ENCODE measurements around the gene ASRGL1.

Gene ASRGL1

DNA sequence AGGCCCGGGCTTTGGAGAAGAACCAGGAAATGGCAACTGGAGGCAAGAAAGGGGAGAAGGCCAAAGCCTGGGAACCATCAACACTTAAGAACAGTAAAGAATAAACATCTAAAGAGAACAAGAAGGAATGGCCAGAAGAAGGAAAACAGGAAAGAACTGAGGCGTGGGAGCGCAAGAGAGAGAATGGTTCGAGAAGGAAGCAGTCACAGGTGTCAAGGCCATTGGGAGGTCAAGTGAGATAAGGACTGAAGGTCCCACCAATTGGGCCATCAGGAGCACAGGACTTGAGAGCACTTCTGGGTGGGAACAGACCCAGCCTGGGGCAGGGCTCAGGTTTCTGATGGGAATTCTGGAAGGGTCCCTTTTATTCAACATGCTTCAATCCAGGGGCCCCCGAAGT is 80.9 kb downstream of the ASRGL1 start:
- no peak overlapping the region for H3K27ac ChIP-seq
- H3K9me3 ChIP-seq: no peaks in the 10 kb centered on the region
- no peaks in the 10 kb centered on the region for H3K4me1 ChIP-seq
- no peak overlapping the region for H3K4me2 ChIP-seq
- no peaks in the 10 kb centered on the region for H4K20me1 ChIP-seq
- H3K36me3 ChIP-seq: no peaks in the 10 kb centered on the region
- no peak overlapping the region for H3K9ac ChIP-seq
- H3K4me3 ChIP-seq: no peak overlapping the region
- no peak for TF ChIP-seq Cebpa-rat (IDR thresholded peaks at IDR 0.05)
- H3K27me3 ChIP-seq: no peaks in the 10 kb centered on the region

DNA sequence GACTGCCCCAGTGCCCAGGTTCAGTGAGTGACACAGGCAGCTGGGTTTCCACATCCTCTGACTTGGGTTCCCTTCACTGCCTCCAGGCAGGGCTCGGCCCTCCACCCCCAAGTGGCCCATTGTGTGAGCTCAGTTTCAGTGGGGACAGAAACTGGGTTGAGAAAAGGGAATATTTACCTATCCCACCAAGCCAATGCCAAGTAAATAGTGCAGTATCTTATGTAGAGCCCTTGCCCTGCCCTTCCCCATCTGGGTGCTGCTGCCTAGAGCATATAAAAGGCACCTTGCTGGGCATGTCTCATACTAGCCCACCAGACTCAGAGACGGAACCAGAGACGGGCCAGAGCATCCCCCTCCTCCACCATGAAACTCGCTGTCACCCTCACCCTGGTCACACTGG is 81.5 kb downstream of the ASRGL1 start, which contains the start of gene SCGB1A1:
Gene SCGB1A1 (plus strand): TSS at position 301 of the 400 bp plus-strand sequence. CDS start 63 bp downstream, at position 364.
- no peaks in the 10 kb centered on the region for H4K20me1 ChIP-seq
- no peak within 1 kb of the TSS for H3K9ac ChIP-seq
- no peak within 1 kb of the TSS for H3K4me3 ChIP-seq
- TF ChIP-seq Cebpa-rat (IDR thresholded peaks at IDR 0.05): no peak
- no peaks in the 10 kb centered on the region for H3K36me3 ChIP-seq
- no peak within 1 kb of the TSS for H3K4me2 ChIP-seq
- no peaks in the 10 kb centered on the region for H3K9me3 ChIP-seq
- H3K27me3 ChIP-seq: no peaks in the 10 kb centered on the region
- H3K4me1 ChIP-seq: no peaks in the 10 kb centered on the region
- no peak within 1 kb of the TSS for H3K27ac ChIP-seq

DNA sequence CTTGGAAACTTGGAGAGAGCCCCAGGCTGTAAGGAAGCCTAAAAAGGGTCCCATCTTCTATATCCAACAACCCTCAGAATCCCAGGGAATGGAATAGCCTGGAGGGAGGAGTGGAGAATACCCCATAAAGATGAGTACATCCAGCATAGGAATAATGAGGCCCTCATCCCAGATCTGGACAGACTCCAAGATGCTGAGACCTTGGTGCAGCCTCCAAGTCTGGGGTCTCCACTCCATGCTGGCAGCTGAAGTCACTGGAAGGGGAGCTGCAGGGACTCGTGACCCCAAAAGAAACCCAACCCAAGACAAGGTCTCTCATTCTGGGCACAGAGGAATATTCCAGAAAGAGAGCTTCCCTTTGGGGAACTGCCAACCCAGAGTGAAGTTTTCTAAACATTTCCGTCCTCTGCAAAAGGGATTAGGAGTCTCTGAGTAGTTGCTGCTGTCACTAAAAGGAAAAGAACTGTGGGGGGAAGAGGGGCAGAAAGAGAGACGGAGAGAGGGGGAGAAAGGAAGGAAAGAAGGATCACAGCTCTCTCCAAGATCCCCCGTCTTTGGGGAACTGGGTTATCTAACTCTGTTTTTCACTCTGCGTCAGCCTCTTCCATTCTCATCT is 82.2 kb downstream of the ASRGL1 start:
- Histone ChIP-seq H3K27ac (no peak overlapping the region), H3K4me3 (no peak overlapping the region), H4K20me1 (no peaks in the 10 kb centered on the region), H3K9ac (no peak overlapping the region), H3K9me3 (no peaks in the 10 kb centered on the region), H3K4me2 (no peak overlapping the region), H3K27me3 (no peaks in the 10 kb centered on the region), H3K36me3 (no peaks in the 10 kb centered on the region), H3K4me1 (no peaks in the 10 kb centered on the region)
- TF ChIP-seq Cebpa-rat (IDR thresholded peaks at IDR 0.05): no peak

DNA sequence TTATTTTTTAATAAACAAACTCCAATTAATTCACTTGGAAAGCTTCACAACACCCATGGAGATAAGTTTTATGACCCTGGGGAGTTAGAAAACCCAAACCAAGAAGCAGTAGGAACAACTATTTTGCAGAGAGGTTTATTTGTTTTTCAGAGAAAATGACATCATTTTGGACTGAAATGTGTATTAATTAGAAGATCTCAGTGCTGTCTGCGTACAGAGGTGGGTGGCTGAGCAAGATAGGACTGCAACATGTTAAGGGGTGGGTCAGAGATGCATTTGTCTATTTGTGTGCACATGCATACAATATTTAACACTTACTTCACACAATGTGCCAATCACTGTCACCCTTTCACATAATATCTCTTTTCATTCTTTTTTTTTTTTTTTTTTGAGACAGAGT is 82.7 kb downstream of the ASRGL1 start:
- H3K9me3 ChIP-seq: no peaks in the 10 kb centered on the region
- H3K36me3 ChIP-seq: no peaks in the 10 kb centered on the region
- H3K27ac ChIP-seq: no peak overlapping the region
- TF ChIP-seq Cebpa-rat (IDR thresholded peaks at IDR 0.05): no peak
- H3K4me2 ChIP-seq: no peak overlapping the region
- H4K20me1 ChIP-seq: no peaks in the 10 kb centered on the region
- no peaks in the 10 kb centered on the region for H3K27me3 ChIP-seq
- no peak overlapping the region for H3K9ac ChIP-seq
- no peaks in the 10 kb centered on the region for H3K4me1 ChIP-seq
- H3K4me3 ChIP-seq: no peak overlapping the region

DNA sequence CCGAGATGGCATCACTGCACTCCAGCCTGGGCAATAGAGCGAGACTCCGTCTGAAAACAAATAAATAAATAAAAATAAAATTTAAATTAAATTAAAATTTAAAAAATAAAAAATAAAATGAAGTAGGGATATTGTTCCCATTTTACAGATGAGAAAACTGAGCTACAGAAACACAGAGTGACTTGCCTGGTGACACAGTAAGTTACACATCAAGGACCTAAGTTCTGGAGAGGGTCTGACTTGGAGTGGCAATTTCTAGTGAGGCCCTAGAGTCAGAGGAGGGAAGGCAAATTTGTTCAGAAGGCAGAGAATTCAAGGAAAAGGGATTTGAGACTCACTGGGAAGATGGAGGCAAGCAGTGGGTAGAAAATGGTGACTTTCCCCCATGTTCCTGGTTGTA is 83.6 kb downstream of the ASRGL1 start:
- Histone ChIP-seq H3K4me1 (no peaks in the 10 kb centered on the region), H3K9me3 (no peaks in the 10 kb centered on the region), H3K4me2 (no peak overlapping the region), H3K36me3 (no peaks in the 10 kb centered on the region), H3K27me3 (no peaks in the 10 kb centered on the region), H4K20me1 (no peaks in the 10 kb centered on the region), H3K27ac (no peak overlapping the region), H3K4me3 (no peak overlapping the region), H3K9ac (no peak overlapping the region)
- TF ChIP-seq Cebpa-rat (IDR thresholded peaks at IDR 0.05): no peak

DNA sequence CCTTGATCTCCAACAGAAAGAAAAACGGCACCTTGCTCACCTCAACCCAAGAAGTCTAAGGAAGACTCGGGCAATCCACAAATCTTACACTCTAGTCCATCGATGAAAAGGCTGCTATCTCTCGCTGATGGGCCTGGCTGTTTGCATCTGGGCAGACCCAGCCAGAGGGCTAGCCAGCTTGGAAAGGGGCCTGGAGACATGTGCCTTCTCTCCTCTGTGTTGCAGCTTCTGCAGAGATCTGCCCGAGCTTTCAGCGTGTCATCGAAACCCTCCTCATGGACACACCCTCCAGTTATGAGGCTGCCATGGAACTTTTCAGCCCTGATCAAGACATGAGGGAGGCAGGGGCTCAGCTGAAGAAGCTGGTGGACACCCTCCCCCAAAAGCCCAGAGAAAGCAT is 84.7 kb downstream of the ASRGL1 start:
- no peak overlapping the region for H3K9ac ChIP-seq
- no peak overlapping the region for H3K4me2 ChIP-seq
- H3K27me3 ChIP-seq: no peaks in the 10 kb centered on the region
- H3K4me1 ChIP-seq: peaks cover 8% of the 10 kb centered on the region
- no peaks in the 10 kb centered on the region for H4K20me1 ChIP-seq
- no peak overlapping the region for H3K27ac ChIP-seq
- no peaks in the 10 kb centered on the region for H3K36me3 ChIP-seq
- no peak for TF ChIP-seq Cebpa-rat (IDR thresholded peaks at IDR 0.05)
- H3K4me3 ChIP-seq: no peak overlapping the region
- H3K9me3 ChIP-seq: no peaks in the 10 kb centered on the region

DNA sequence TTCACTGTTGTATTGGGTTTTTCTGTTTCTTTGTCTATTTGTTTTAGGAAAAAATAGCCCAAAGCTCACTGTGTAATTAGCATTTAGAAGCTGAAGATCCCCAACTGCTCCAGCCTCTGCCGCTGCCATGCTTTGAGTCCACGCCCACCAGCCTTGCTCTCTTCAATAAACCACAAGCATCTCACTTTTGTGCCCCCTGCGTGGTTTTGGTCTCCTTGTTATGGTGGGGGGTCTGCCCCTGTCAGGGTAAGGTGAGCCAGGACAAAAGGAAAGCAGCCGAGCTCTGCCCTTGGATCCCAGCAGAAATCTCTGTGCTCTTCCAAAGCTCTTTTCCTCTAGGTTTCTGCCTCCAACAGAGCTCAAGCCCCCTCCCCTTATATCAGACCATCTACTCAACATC is 85.8 kb downstream of the ASRGL1 start:
- Histone ChIP-seq H3K4me3 (no peak overlapping the region), H3K9me3 (no peaks in the 10 kb centered on the region), H3K27ac (no peak overlapping the region), H4K20me1 (no peaks in the 10 kb centered on the region), H3K27me3 (no peaks in the 10 kb centered on the region), H3K9ac (no peak overlapping the region), H3K36me3 (no peaks in the 10 kb centered on the region), H3K4me2 (no peak overlapping the region), H3K4me1 (peaks cover 18% of the 10 kb centered on the region)
- TF ChIP-seq Cebpa-rat (IDR thresholded peaks at IDR 0.05): no peak

DNA sequence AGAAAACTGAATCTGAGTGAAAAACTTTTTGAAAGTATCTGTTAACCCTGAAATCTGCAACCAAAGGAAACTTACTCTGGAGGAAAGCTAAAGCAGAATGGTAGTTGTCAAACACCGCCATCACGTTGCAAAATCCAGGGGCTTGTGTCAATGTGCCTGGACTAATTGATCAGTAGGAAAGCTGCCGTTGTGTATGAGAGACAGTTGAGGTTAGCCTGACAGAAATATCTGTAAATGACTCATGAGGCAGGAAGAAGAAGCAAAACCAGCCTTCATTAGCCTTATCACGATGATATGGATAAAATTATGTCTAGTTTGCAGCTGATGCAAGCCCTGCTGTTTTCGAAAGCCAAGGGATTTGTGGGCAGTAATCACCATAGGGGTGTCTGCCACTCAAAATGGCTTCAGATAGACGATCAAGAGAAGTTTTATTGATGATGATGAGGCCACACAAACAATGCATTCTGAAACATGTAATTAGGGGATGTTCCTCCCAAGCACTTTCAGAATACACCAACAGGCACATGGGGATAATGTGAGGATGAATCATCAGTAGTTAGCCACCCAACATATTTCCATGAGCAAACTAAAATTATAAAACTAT is 90.5 kb downstream of the ASRGL1 start:
- H3K9ac ChIP-seq: no peak overlapping the region
- no peak overlapping the region for H3K4me3 ChIP-seq
- peak overlapping the region; percentile 9; the same call in 1 of the 2 replicates for H3K4me2 ChIP-seq
- H3K27ac ChIP-seq: no peak overlapping the region
- no peaks in the 10 kb centered on the region for H3K27me3 ChIP-seq
- TF ChIP-seq Cebpa-rat (IDR thresholded peaks at IDR 0.05): no peak
- no peaks in the 10 kb centered on the region for H3K36me3 ChIP-seq
- no peaks in the 10 kb centered on the region for H4K20me1 ChIP-seq
- no peaks in the 10 kb centered on the region for H3K9me3 ChIP-seq
- peaks cover 27% of the 10 kb centered on the region for H3K4me1 ChIP-seq

DNA sequence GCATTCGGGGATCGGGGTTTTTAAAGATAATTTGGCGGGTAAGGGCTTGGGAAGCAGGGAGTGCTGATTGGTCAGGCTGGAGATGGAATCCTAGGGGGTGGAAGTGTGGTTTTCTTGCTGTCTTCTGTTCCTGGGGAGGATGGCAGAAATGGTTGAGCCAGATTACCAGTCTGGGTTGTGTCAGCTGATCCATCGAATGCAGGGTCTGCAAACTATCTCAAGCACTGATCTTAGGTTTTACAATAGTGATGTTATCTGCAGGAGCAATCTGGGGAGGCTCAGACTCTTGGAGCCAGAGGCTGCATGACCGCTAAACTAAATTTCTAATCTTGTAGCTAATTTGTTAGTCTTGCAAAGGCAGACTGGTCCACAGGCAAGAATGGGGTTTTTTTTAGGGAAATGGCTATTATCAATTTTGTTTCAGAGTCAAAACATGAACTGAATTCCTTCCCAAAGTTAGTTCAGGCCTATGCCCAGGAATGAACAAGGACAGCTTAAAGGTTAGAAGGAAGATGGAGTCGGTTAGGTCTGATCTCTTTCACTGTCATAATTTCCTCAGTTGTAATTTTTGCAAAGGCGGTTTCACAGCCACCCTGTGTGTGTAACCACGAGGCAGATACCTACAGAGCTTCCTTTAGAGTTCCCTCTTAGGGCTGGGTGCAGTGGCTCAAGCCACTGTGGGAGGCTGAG is 91.8 kb downstream of the ASRGL1 start:
- no peak overlapping the region for H3K4me3 ChIP-seq
- H3K9me3 ChIP-seq: no peaks in the 10 kb centered on the region
- peaks cover 40% of the 10 kb centered on the region for H3K4me1 ChIP-seq
- no peak overlapping the region for H3K4me2 ChIP-seq
- no peak for TF ChIP-seq Cebpa-rat (IDR thresholded peaks at IDR 0.05)
- H3K27ac ChIP-seq: no peak overlapping the region
- H3K9ac ChIP-seq: no peak overlapping the region
- H3K27me3 ChIP-seq: no peaks in the 10 kb centered on the region
- no peaks in the 10 kb centered on the region for H3K36me3 ChIP-seq
- H4K20me1 ChIP-seq: no peaks in the 10 kb centered on the region

DNA sequence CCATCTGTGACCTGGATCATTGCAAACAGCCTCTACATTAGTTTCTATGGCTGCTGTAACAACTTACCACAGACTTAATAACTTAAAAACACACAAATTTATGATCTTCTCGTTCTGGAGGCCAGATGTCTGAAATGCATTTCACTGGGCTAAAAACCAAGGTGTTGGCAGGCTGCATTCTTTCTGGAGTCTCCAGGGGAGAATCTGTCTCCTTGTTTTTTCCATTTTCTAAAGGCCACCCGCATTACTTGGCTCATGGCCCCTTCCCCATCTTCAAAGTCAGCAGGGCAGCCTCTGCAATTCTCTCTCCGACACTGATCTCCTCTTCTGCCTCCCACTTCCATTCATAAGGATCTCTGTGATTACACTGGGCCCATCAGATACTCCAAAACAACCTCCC is 93.2 kb downstream of the ASRGL1 start:
- Histone ChIP-seq H3K9me3 (no peaks in the 10 kb centered on the region), H3K9ac (no peak overlapping the region), H3K4me3 (no peak overlapping the region), H4K20me1 (no peaks in the 10 kb centered on the region), H3K27ac (no peak overlapping the region), H3K4me1 (peaks cover 44% of the 10 kb centered on the region), H3K27me3 (no peaks in the 10 kb centered on the region), H3K4me2 (no peak overlapping the region), H3K36me3 (no peaks in the 10 kb centered on the region)
- TF ChIP-seq Cebpa-rat (IDR thresholded peaks at IDR 0.05): no peak
